CD4-positive, alpha-beta T cell (primary cell): ENCODE data around the gene AKAP17A. TPM values are rescaled to one million over a fixed set of nuclear protein-coding genes. Genes with fewer than 3 reads are reported as not detected.
A peak's percentile ranks its signal among the peaks of the same experiment; 100 is the strongest.

Experiments used
- ATAC-seq: fragments of 200-7000 bp; cut with Tn5 transposase; one replicate; pipeline ENCODE4 v1.10.0; 2022; ENCODE audit warnings: mild to moderate bottlenecking; ENCODE audit not compliant: poor library complexity
- CTCF ChIA-PET: fragments of 350-600 bp; sonication (Branson Sonifier 250); formaldehyde crosslinking; loops from one replicate; lab custom pipeline; 2021; ENCODE audit warnings: antibody characterized with exemption, inconsistent platforms; lab: Charles Lee
- POLR2A ChIA-PET: fragments of 350-600 bp; sonication (Branson Sonifier 250); formaldehyde crosslinking; loops from one replicate; lab custom pipeline; 2021; ENCODE audit warnings: antibody characterized with exemption, inconsistent platforms; lab: Charles Lee
- DNase-seq, 14 experiments: peaks; one replicate each; pipeline ENCODE4 v3.0.0-alpha.2; 2013 to 2020; ENCODE audit warnings: mixed read lengths in 2 of 14
- H3K27ac ChIP-seq, 2 donors: one replicate each; pipeline versions ENCODE4 v1.5.1 to v1.7.0; 2013; ENCODE audit warnings: low read length in 2 of 2, low read depth in 1 of 2, mild to moderate bottlenecking in 1 of 2
- H3K27me3 ChIP-seq, 2 experiments: 1 replicate in 1 of 2; 2 replicates in 1 of 2; pipeline versions ENCODE4 v1.6.1 to v1.7.0; 2013; ENCODE audit warnings: low read length in 2 of 2, control low read depth in 1 of 2, mild to moderate bottlenecking in 1 of 2, moderate library complexity in 1 of 2; ENCODE audit not compliant: insufficient read depth in 2 of 2, control insufficient read depth in 1 of 2
- H3K36me3 ChIP-seq: one replicate; pipeline ENCODE4 v1.6.1; 2013; ENCODE audit warnings: low read length, control low read depth; ENCODE audit not compliant: insufficient read depth
- H3K4me1 ChIP-seq: one replicate; pipeline ENCODE4 v1.6.1; 2013; ENCODE audit warnings: low read length, control low read depth; ENCODE audit not compliant: insufficient read depth
- H3K4me3 ChIP-seq: one replicate; pipeline ENCODE4 v1.5.1; 2013; ENCODE audit warnings: mild to moderate bottlenecking, low read length, moderate library complexity
- H3K9me3 ChIP-seq, 2 experiments: 1 replicate in 1 of 2; 2 replicates in 1 of 2; pipeline versions ENCODE4 v1.6.1 to v1.7.0; 2013; ENCODE audit warnings: low read length in 2 of 2, mild to moderate bottlenecking in 2 of 2, control low read depth in 1 of 2, moderate library complexity in 1 of 2; ENCODE audit not compliant: control insufficient read depth in 1 of 2, insufficient read depth in 1 of 2
- H3K27ac Mint-ChIP-seq: one replicate; pipeline ENCODE4 v1.8.0; 2020; ENCODE audit warnings: mixed read lengths
- H3K27me3 Mint-ChIP-seq: one replicate; pipeline ENCODE4 v1.8.0; 2021; ENCODE audit warnings: mixed read lengths
- H3K36me3 Mint-ChIP-seq: one replicate; pipeline ENCODE4 v1.8.0; 2021; ENCODE audit warnings: low read depth, mixed read lengths
- H3K4me1 Mint-ChIP-seq: one replicate; pipeline ENCODE4 v1.8.0; 2021; ENCODE audit warnings: low read depth, mixed read lengths
- H3K4me3 Mint-ChIP-seq: one replicate; pipeline ENCODE4 v1.8.0; 2020; ENCODE audit warnings: mild to moderate bottlenecking, mixed read lengths
- H3K9me3 Mint-ChIP-seq: one replicate; pipeline ENCODE4 v1.8.0; 2020; ENCODE audit warnings: mixed read lengths
- CTCF ChIP-seq: fragments of 200-600 bp; IDR thresholded peaks from one replicate; pipeline ENCODE4 v1.8.0; 2022; ENCODE audit warnings: antibody characterized with exemption, mild to moderate bottlenecking
- intact Hi-C, 2 experiments: fragments of 100-400 bp; cut with DNase I in 1 of 2; cut with micrococcal nuclease in 1 of 2; formaldehyde crosslinking; loops; one replicate each; pipeline versions ENCODE4 v1.15.1 to v1.9.0; 2023 to 2025; cut with DNase I, micrococcal nuclease
- total RNA-seq, 174 experiments: library from RNA in 2 of 174; stranded (reverse) in 2 of 174; gene quantifications; one replicate each; pipeline ENCODE4 v1.2.3 and lab custom pipeline; 2021 to 2026

AKAP17A gene
- total RNA-seq, 2 experiments from 2014 or later, result 143 to 149 TPM

GRCh38 chrX:1601768-1602085, 10.3 kb downstream of the AKAP17A start:
- ChIA-PET POLR2A (no interaction called here), CTCF (no interaction called here)
- Histone ChIP-seq H3K4me3 (no peak overlapping the region), H3K4me1 (peaks cover 8% of the 10 kb centered on the region), H3K27me3 (no peaks in the 10 kb centered on the region), H3K27ac (no peak overlapping the region), H3K36me3 (peaks cover 63% of the 10 kb centered on the region), H3K9me3 (peaks cover 0 to 14% of the 10 kb centered on the region in 2 experiments)
- ATAC-seq (no peak), DNase-seq (peak in 1 of 14 experiments; percentile 16)
- no peak for TF ChIP-seq CTCF
- H3K36me3 Mint-ChIP-seq, result peaks cover 82% of the 10 kb centered on the region
- H3K27me3 Mint-ChIP-seq, result no peaks in the 10 kb centered on the region
- H3K4me1 Mint-ChIP-seq, result no peaks in the 10 kb centered on the region
- H3K9me3 Mint-ChIP-seq, result no peaks in the 10 kb centered on the region
- peak overlapping the region; percentile 72 for H3K4me3 Mint-ChIP-seq
- intact Hi-C loops, result no loop called here
- peak overlapping the region; percentile 42 for H3K27ac Mint-ChIP-seq

- ChIA-PET POLR2A (no interaction called here), CTCF (no interaction called here)
- peaks cover 2% of the 10 kb centered on the region for H3K4me1 ChIP-seq
- no peak overlapping the region for H3K4me3 ChIP-seq
- TF ChIP-seq CTCF, result no peak
- H3K27me3 ChIP-seq, result no peaks in the 10 kb centered on the region
- Mint-ChIP-seq H3K27ac (no peak overlapping the region), H3K36me3 (peaks cover 76% of the 10 kb centered on the region), H3K4me3 (no peak overlapping the region), H3K27me3 (no peaks in the 10 kb centered on the region), H3K4me1 (no peaks in the 10 kb centered on the region), H3K9me3 (no peaks in the 10 kb centered on the region)
- no peak overlapping the region for H3K27ac ChIP-seq
- H3K36me3 ChIP-seq, result peaks cover 57% of the 10 kb centered on the region
- H3K9me3 ChIP-seq, result peaks cover 0 to 14% of the 10 kb centered on the region in 2 experiments
- intact Hi-C loops, result no loop called here
- no peak for ATAC-seq
- DNase-seq, result no peak
Measured at GRCh38 chrX:1602299-1602698, 10.9 kb downstream of the AKAP17A start.

DNA sequence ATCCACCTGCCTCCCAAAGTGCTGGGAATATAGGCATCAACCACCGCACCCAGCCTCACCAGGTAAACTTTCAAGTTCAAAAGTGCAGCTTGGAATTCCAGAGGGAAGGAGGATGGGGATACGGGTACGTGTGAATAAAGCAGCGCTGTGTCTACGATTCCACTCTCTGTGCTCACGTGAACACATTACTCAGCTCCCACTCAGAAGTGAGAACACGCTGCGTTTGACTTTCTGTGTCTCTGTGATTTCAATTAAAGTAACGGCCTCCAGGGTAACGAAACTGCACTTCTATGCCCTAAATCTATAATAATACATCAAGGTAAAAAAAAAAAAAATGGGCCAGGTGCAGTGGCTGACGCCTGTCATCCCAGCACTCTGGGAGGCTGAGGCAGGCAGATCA, 15.1 kb downstream of the AKAP17A start:
- Histone ChIP-seq H3K9me3 (peaks cover 0 to 5% of the 10 kb centered on the region in 2 experiments), H3K4me1 (no peaks in the 10 kb centered on the region), H3K36me3 (peaks cover 16% of the 10 kb centered on the region), H3K27ac (no peak overlapping the region), H3K27me3 (no peaks in the 10 kb centered on the region), H3K4me3 (no peak overlapping the region)
- no peaks in the 10 kb centered on the region for H3K4me1 Mint-ChIP-seq
- intact Hi-C loops, result no loop called here
- TF ChIP-seq CTCF, result no peak
- no peak overlapping the region for H3K4me3 Mint-ChIP-seq
- ATAC-seq (no peak), DNase-seq (no peak)
- H3K27me3 Mint-ChIP-seq, result no peaks in the 10 kb centered on the region
- ChIA-PET CTCF (no interaction called here), POLR2A (no interaction called here)
- no peaks in the 10 kb centered on the region for H3K9me3 Mint-ChIP-seq
- peaks cover 41% of the 10 kb centered on the region for H3K36me3 Mint-ChIP-seq
- no peak overlapping the region for H3K27ac Mint-ChIP-seq
